K562 (cell line): Measurements from ENCODE around the gene ZMYND8. TPM values are rescaled to one million over a fixed set of nuclear protein-coding genes. Genes with fewer than 3 reads are reported as not detected.
A peak's percentile ranks its signal among the peaks of the same experiment; 100 is the strongest.

Experiments
- ATAC-seq: fragments of 200-7000 bp; cut with Tn5 transposase; 3 replicates; pipeline ENCODE4 v1.9.1; 2020; ENCODE audit warnings: moderate library complexity
- BruUV-seq: library from RNA; stranded (reverse); fragments of 400-500 nt; replicated peaks from 2 replicates; lab custom pipeline; 2021; lab: Mats Ljungman, UMichigan
- CTCF ChIA-PET: fragments of 300-600 bp; formaldehyde crosslinking; extraction: SDS; loops from one replicate; lab custom pipeline; 2021; ENCODE audit warnings: low intra/inter-chr PET ratio; lab: Yijun Ruan, JAX
- POLR2A ChIA-PET: fragments of 300-600, 350-650 bp; sonication (Branson Sonifier 250); formaldehyde crosslinking; extraction: SDS; loops from one replicate; lab custom pipeline; 2021; ENCODE audit warnings: antibody characterized with exemption, inconsistent platforms; lab: Yijun Ruan, JAX
- DNase-seq, 4 experiments: peaks; one replicate each; pipeline versions ENCODE4 v3.0.0 to v3.0.0-alpha.2; 2011 to 2018; ENCODE audit warnings: low spot score in 3 of 4, mixed read lengths in 3 of 4; ENCODE audit errors: extremely low read depth in 1 of 4
- FAIRE-seq: peaks from 2 replicates; lab custom pipeline; 2011; peaks lifted over from hg19 to GRCh38; lab: Jason Lieb, UNC
- H2AFZ ChIP-seq: 2 replicates; pipeline ENCODE4 v1.6.0; 2011; ENCODE audit warnings: low read depth, low read length, control low read depth, inconsistent platforms
- H3K27ac ChIP-seq: fragments of 200-600 bp; 3 replicates; pipeline ENCODE4 v1.8.0; 2011; ENCODE audit warnings: low read depth, mild to moderate bottlenecking, control low read depth, inconsistent platforms, low read length, moderate library complexity, mixed read lengths; ENCODE audit errors: extremely low read depth
- H3K27me3 ChIP-seq, 2 experiments: fragments of 300-600 bp in 1 of 2; 2 replicates in 1 of 2; 3 replicates in 1 of 2; pipeline versions ENCODE4 v1.6.0 to v1.8.0; 2011; ENCODE audit warnings: inconsistent platforms in 2 of 2, low read length in 2 of 2, mild to moderate bottlenecking in 1 of 2, mixed read lengths in 1 of 2, moderate library complexity in 1 of 2; ENCODE audit not compliant: control insufficient read depth in 2 of 2, insufficient read depth in 2 of 2
- H3K36me3 ChIP-seq: fragments of 300-600 bp; 3 replicates; pipeline ENCODE4 v1.8.0; 2011; ENCODE audit warnings: mild to moderate bottlenecking, low read length, inconsistent platforms; ENCODE audit not compliant: control insufficient read depth, insufficient read depth
- H3K4me1 ChIP-seq, 2 experiments: fragments of 200-600 bp in 1 of 2; replicated peaks in 1 of 2; 2 replicates in 1 of 2; 3 replicates in 1 of 2; pipeline versions ENCODE4 v1.5.1 to v1.8.0; 2011; ENCODE audit warnings: inconsistent platforms in 2 of 2, low read length in 2 of 2, mild to moderate bottlenecking in 1 of 2, mixed read lengths in 1 of 2, moderate library complexity in 1 of 2; ENCODE audit not compliant: control insufficient read depth in 2 of 2, insufficient read depth in 2 of 2
- H3K4me2 ChIP-seq: 2 replicates; pipeline ENCODE4 v1.6.1; 2011; ENCODE audit warnings: low read length, control low read depth, inconsistent platforms, mixed read lengths; ENCODE audit not compliant: insufficient read depth
- H3K4me3 ChIP-seq: fragments of 200-600 bp; sonication (generic), shearing (Covaris generic); 2 replicates; pipeline ENCODE4 v1.5.1; 2016; ENCODE audit warnings: control low read depth, inconsistent platforms
- H3K79me2 ChIP-seq: fragments of 200-600 bp; 3 replicates; pipeline ENCODE4 v1.8.0; 2011; ENCODE audit warnings: low read length, inconsistent platforms; ENCODE audit not compliant: control insufficient read depth, insufficient read depth
- H3K9ac ChIP-seq, 2 experiments: 2 replicates each; pipeline versions ENCODE4 v1.6.0 to v1.6.1; 2011; ENCODE audit warnings: low read depth in 2 of 2, low read length in 2 of 2, control low read depth in 1 of 2, inconsistent platforms in 1 of 2, mild to moderate bottlenecking in 1 of 2, mixed read lengths in 1 of 2; ENCODE audit not compliant: insufficient read depth in 1 of 2
- H3K9me1 ChIP-seq: one replicate; pipeline ENCODE4 v1.6.0; 2011; ENCODE audit warnings: inconsistent platforms, mild to moderate bottlenecking, low read length, moderate library complexity; ENCODE audit not compliant: control insufficient read depth, insufficient read depth
- H3K9me3 ChIP-seq: replicated peaks from 2 replicates; pipeline ENCODE4 v1.5.1; 2011; ENCODE audit warnings: low read depth, low read length, inconsistent platforms; ENCODE audit not compliant: control insufficient read depth, insufficient read depth
- H4K20me1 ChIP-seq: replicated peaks from 2 replicates; pipeline ENCODE4 v1.6.1; 2011; ENCODE audit warnings: low read length, inconsistent platforms, mixed read lengths; ENCODE audit not compliant: control insufficient read depth, insufficient read depth
- E2F1 ChIP-seq: sonication (generic); formaldehyde crosslinking; IDR thresholded peaks from 2 replicates; pipeline ENCODE4 v1.8.1; 2023; ENCODE audit warnings: mild to moderate bottlenecking, missing genetic modification reagents, moderate library complexity
- ETV6 ChIP-seq, 3 experiments: fragments of 150-350 bp in 1 of 3; sonication (generic) in 1 of 3; formaldehyde crosslinking in 1 of 3; IDR thresholded peaks; 2 replicates each; pipeline versions ENCODE4 v1.6.1 to v1.8.0; 2014 to 2022; ENCODE audit warnings: borderline replicate concordance in 2 of 3, low read depth in 2 of 3, antibody characterized with exemption in 1 of 3, low read length in 1 of 3, mild to moderate bottlenecking in 1 of 3, missing genetic modification reagents in 1 of 3
- NFE2 ChIP-seq: IDR thresholded peaks from 2 replicates; pipeline ENCODE4 v1.6.1; 2014; ENCODE audit warnings: antibody characterized with exemption, low read depth
- NFRKB ChIP-seq: fragments of 450-650 bp; IDR thresholded peaks from 2 replicates; pipeline ENCODE4 v1.6.1; 2016; ENCODE audit warnings: low read depth
- RAD21 ChIP-seq, 2 experiments: fragments of 250-450 bp in 1 of 2; fragments of 450-650 bp in 1 of 2; sonication (Bioruptor Pico) in 1 of 2; formaldehyde crosslinking in 1 of 2; IDR thresholded peaks in 1 of 2; conservative IDR thresholded peaks in 1 of 2; 2 replicates each; pipeline versions ENCODE4 v1.4.0 to v1.8.0; 2020 to 2022; ENCODE audit warnings: mild to moderate bottlenecking in 2 of 2, moderate library complexity in 1 of 2
- RB1 ChIP-seq: fragments of 450-650 bp; IDR thresholded peaks from 2 replicates; pipeline ENCODE4 v1.6.1; 2017; ENCODE audit warnings: low read depth, mild to moderate bottlenecking
- ZBTB11 ChIP-seq, 3 experiments: fragments of 200-800 bp in 1 of 3; fragments of 250-450 bp in 1 of 3; fragments of 450-650 bp in 1 of 3; sonication (Bioruptor Pico) in 1 of 3; sonication (Bioruptor generic) in 1 of 3; formaldehyde crosslinking in 1 of 3; IDR thresholded peaks; 2 replicates each; pipeline versions ENCODE4 v1.6.1 to v1.8.0; 2016 to 2022; ENCODE audit warnings: mild to moderate bottlenecking in 2 of 3, missing genetic modification characterization in 2 of 3, missing compliant biosample characterization in 1 of 3, moderate library complexity in 1 of 3
- ZNF518B ChIP-seq: fragments of 250-450 bp; sonication (Bioruptor Pico); IDR thresholded peaks from 2 replicates; pipeline ENCODE4 v1.5.0; 2021; ENCODE audit warnings: mild to moderate bottlenecking, moderate library complexity
- ZNF583 ChIP-seq: fragments of 250-450 bp; sonication (Bioruptor Pico); IDR thresholded peaks from 2 replicates; pipeline ENCODE4 v1.4.0; 2020
- WGBS: fragments of 100-300 bp; shearing (Covaris generic); methylation state at CpG from one replicate; pipeline ENCODE4 v1.1.6; 2016; ENCODE audit warnings: low coverage, mixed read lengths; ENCODE audit not compliant: insufficient coverage; ENCODE audit errors: missing lambda C conversion rate; 5-methylcytosine and 5-hydroxymethylcytosine counted together
- in situ Hi-C: fragments of 300-500 bp; cut with MboI; formaldehyde crosslinking; loops from 4 replicates; pipeline ENCODE4 v1.15.0; 2018; ENCODE audit warnings: inconsistent platforms, mixed read lengths
- intact Hi-C: fragments of 100-400 bp; cut with micrococcal nuclease; formaldehyde crosslinking; loops from 2 replicates; pipeline ENCODE4 v1.14.2; 2022
- polyA plus RNA-seq, 8 experiments: library from polyadenylated mRNA; depleted of rRNA in 4 of 8; stranded (reverse) in 5 of 8; unstranded in 3 of 8; fragments of >200 nt; fragmentation: Nextera tagmentation in 2 of 8; fragmentation: Illumina TruSeq in 1 of 8; extraction: Ambion mirVana in 2 of 8; extraction: Trizol in 1 of 8; gene quantifications; 2 replicates each; pipeline versions ENCODE4 v1.2.1 to v1.2.3, GENCODE V29; 2011 to 2014; ENCODE audit warnings: inconsistent platforms in 1 of 8, missing spikeins in 1 of 8
- total RNA-seq, 7 experiments: library from RNA; depleted of rRNA in 6 of 7; stranded (reverse); fragments of >200 nt in 6 of 7; fragmentation: Illumina TruSeq in 2 of 7; extraction: Trizol in 2 of 7; gene quantifications; 2 replicates each; pipeline versions ENCODE4 v1.2.1 to v1.2.3, GENCODE V29; 2011 to 2021; ENCODE audit warnings: low replicate concordance in 1 of 7

ZMYND8 gene
- total and polyA plus RNA-seq, 9 of the 15 experiments (the other 6 are each of a cell fraction or from before 2014, with no cell fraction given), result 31.8 to 148 (median 71.9) TPM

- DNase-seq (no peak), FAIRE-seq (no peak), ATAC-seq (peak; percentile 20; the same call in 1 of the 3 replicates)
- Histone ChIP-seq H3K9me1 (no peaks in the 10 kb centered on the region), H3K36me3 (no peaks in the 10 kb centered on the region), H3K4me3 (no peak overlapping the region), H3K4me2 (no peak overlapping the region), H3K79me2 (peaks cover 6% of the 10 kb centered on the region; the same call in 1 of the 3 replicates), H3K27ac (no peak overlapping the region), H3K9ac (no peak overlapping the region), H4K20me1 (no peaks in the 10 kb centered on the region), H3K4me1 (peaks cover 19 to 32% of the 10 kb centered on the region in 2 experiments), H3K27me3 (no peaks in the 10 kb centered on the region), H3K9me3 (no peaks in the 10 kb centered on the region), H2AFZ (no peak overlapping the region)
- ChIA-PET CTCF (no interaction called here), POLR2A (interaction anchor here (0.9 to 1.1 kb wide), 2 partner anchors 17 to 34 kb away, joined by 4 read pairs; no protein-coding TSS in a partner anchor)
- intact Hi-C loops (no loop called here), in situ Hi-C loops (loop anchor here (25.0 kb wide), 1 partner anchor 615 kb away; no protein-coding TSS in a partner anchor)
- 48% methylated on average over 4 of the region's 4 CpGs for WGBS
- BruUV-seq, result no TSS peak
- TF ChIP-seq ZBTB11 (CRISPR knock-in tag; IDR thresholded peaks at IDR 0.05) (peak in 1 of 3 experiments; percentile 77; a peak in 1 of 6 replicates), ZNF583 (no peak), RAD21 (CRISPR knock-in tag; conservative IDR thresholded peaks at IDR 0.05 in 1 of 2, IDR thresholded peaks at IDR 0.05 in 1 of 2) (peak in 1 of 2 experiments; percentile 24; a peak in 1 of 4 replicates), NFE2 (no peak), NFRKB (no peak), E2F1 (CRISPR knock-in tag) (no peak), RB1 (no peak), ZNF518B (CRISPR knock-in tag) (no peak), ETV6 (IDR thresholded peaks at IDR 0.05; ENCODE audit: borderline replicate concordance in 1 of 2, low read depth in 2 of 2, low read length in 1 of 2) (no peak), ETV6 (CRISPR knock-in tag; IDR thresholded peaks at IDR 0.05; ENCODE audit: borderline replicate concordance) (no peak)
Observed at GRCh38 chr20:47377122-47377722, 20.7 kb upstream of the ZMYND8 start.
